Suprapubic skin (tissue), 4 donors: Measurements from ENCODE around the gene UBE2L3. TPM values are rescaled to one million over a fixed set of nuclear protein-coding genes. Genes with fewer than 3 reads are reported as not detected.
"Not testable (repeated sequence)": the region's sequence is repeated elsewhere in the genome, so short reads cannot be mapped to it uniquely, and the experiment has no call there.

Experiments used
- DNase-seq, 2 donors: peaks; one replicate each; pipeline ENCODE4 v3.0.0-alpha.2; 2019; ENCODE audit warnings: low spot score in 2 of 2
- H3K27ac ChIP-seq: fragments of 200-600 bp; sonication (generic); one replicate; pipeline ENCODE4 v1.5.1; 2019
- H3K27me3 ChIP-seq: fragments of 200-600 bp; sonication (generic); one replicate; pipeline ENCODE4 v1.5.1; 2019
- H3K36me3 ChIP-seq: fragments of 200-600 bp; sonication (generic); one replicate; pipeline ENCODE4 v1.5.1; 2019
- H3K4me1 ChIP-seq: fragments of 200-600 bp; sonication (generic); one replicate; pipeline ENCODE4 v1.5.1; 2019
- H3K4me3 ChIP-seq: fragments of 200-600 bp; sonication (generic); one replicate; pipeline ENCODE4 v1.5.1; 2019; ENCODE audit warnings: mild to moderate bottlenecking
- H3K9me3 ChIP-seq: fragments of 200-600 bp; sonication (generic); one replicate; pipeline ENCODE4 v1.5.1; 2019
- CTCF ChIP-seq, 2 donors: fragments of 200-600 bp in 1 of 2; fragments of 450-650 bp in 1 of 2; sonication (generic) in 1 of 2; IDR thresholded peaks; one replicate each; pipeline ENCODE4 v1.5.1; 2016 to 2019; ENCODE audit warnings: antibody characterized with exemption in 2 of 2, mild to moderate bottlenecking in 1 of 2, moderate library complexity in 1 of 2
- EP300 ChIP-seq: sonication (generic); formaldehyde crosslinking; IDR thresholded peaks from one replicate; pipeline ENCODE4 v1.6.1; 2017; ENCODE audit warnings: antibody characterized with exemption
- POLR2A ChIP-seq, 2 donors: fragments of 450-650 bp; IDR thresholded peaks; one replicate each; pipeline ENCODE4 v1.6.1; 2017; ENCODE audit warnings: antibody characterized with exemption in 2 of 2, mild to moderate bottlenecking in 2 of 2, moderate library complexity in 2 of 2
- POLR2AphosphoS5 ChIP-seq, 3 donors: sonication (generic); formaldehyde crosslinking; IDR thresholded peaks; one replicate each; pipeline ENCODE4 v1.6.1; 2017; ENCODE audit warnings: antibody characterized with exemption in 3 of 3
- WGBS: methylation state at CpG from one replicate; pipeline ENCODE4 v1.1.5; 2018; 5-methylcytosine and 5-hydroxymethylcytosine counted together
- total RNA-seq, 4 donors: library from RNA; depleted of rRNA; stranded (reverse); fragments of >200 nt; gene quantifications; one replicate each; pipeline ENCODE4 v1.1.0, GENCODE V29; 2016

Gene UBE2L3
- total RNA-seq, 4 donors from 2014 or later, result 28.6 to 52.2 (median 48.1) TPM

- Histone ChIP-seq H3K36me3 (peaks cover 34% of the 10 kb centered on the region), H3K27me3 (no peaks in the 10 kb centered on the region), H3K9me3 (no peaks in the 10 kb centered on the region), H3K4me1 (peaks cover 33% of the 10 kb centered on the region), H3K27ac (no peak overlapping the region), H3K4me3 (no peak overlapping the region)
- TF ChIP-seq POLR2AphosphoS5 (IDR thresholded peaks at IDR 0.05) (no peak), CTCF (IDR thresholded peaks at IDR 0.05) (no peak), POLR2A (IDR thresholded peaks at IDR 0.05) (no peak), EP300 (no peak)
- no peak for DNase-seq
- WGBS, result 62% methylated on average over 9 of the region's 9 CpGs
These were observed 23.5 kb downstream of the UBE2L3 start for GRCh38 chr22:21590809-21591641.

GRCh38 chr22:21591695-21592094 is 24.2 kb downstream of the UBE2L3 start:
- peaks cover 33% of the 10 kb centered on the region for H3K4me1 ChIP-seq
- no peak for TF ChIP-seq CTCF (IDR thresholded peaks at IDR 0.05)
- TF ChIP-seq EP300, result no peak
- TF ChIP-seq POLR2A (IDR thresholded peaks at IDR 0.05), result no peak
- no peak for TF ChIP-seq POLR2AphosphoS5 (IDR thresholded peaks at IDR 0.05)
- no peak overlapping the region for H3K27ac ChIP-seq
- no peaks in the 10 kb centered on the region for H3K9me3 ChIP-seq
- peaks cover 37% of the 10 kb centered on the region for H3K36me3 ChIP-seq
- WGBS, result 44% methylated on average over 9 of the region's 9 CpGs
- no peak for DNase-seq
- no peaks in the 10 kb centered on the region for H3K27me3 ChIP-seq
- H3K4me3 ChIP-seq, result no peak overlapping the region

- H3K36me3 ChIP-seq, result peaks cover 44% of the 10 kb centered on the region
- no peak overlapping the region for H3K27ac ChIP-seq
- H3K4me3 ChIP-seq, result no peak overlapping the region
- no peaks in the 10 kb centered on the region for H3K27me3 ChIP-seq
- no peaks in the 10 kb centered on the region for H3K9me3 ChIP-seq
- DNase-seq, result no peak
- H3K4me1 ChIP-seq, result peaks cover 33% of the 10 kb centered on the region
- WGBS, result 90% methylated on average over 3 of the region's 3 CpGs
- TF ChIP-seq POLR2A (IDR thresholded peaks at IDR 0.05) (no peak), CTCF (IDR thresholded peaks at IDR 0.05) (no peak), POLR2AphosphoS5 (IDR thresholded peaks at IDR 0.05) (no peak), EP300 (no peak)
These were observed 24.9 kb downstream of the UBE2L3 start for GRCh38 chr22:21592422-21592821.

- TF ChIP-seq POLR2AphosphoS5 (IDR thresholded peaks at IDR 0.05) (no peak), CTCF (IDR thresholded peaks at IDR 0.05) (no peak), POLR2A (IDR thresholded peaks at IDR 0.05) (no peak), EP300 (no peak)
- Histone ChIP-seq H3K4me3 (no peak overlapping the region), H3K27me3 (no peaks in the 10 kb centered on the region), H3K9me3 (no peaks in the 10 kb centered on the region), H3K27ac (no peak overlapping the region), H3K36me3 (peaks cover 45% of the 10 kb centered on the region), H3K4me1 (peaks cover 22% of the 10 kb centered on the region)
- DNase-seq, result no peak
- 74% methylated on average over 11 of the region's 11 CpGs for WGBS
These were observed 26.1 kb downstream of the UBE2L3 start for GRCh38 chr22:21593406-21594232.

GRCh38 chr22:21594865-21595452 is 27.4 kb downstream of the UBE2L3 start:
- TF ChIP-seq POLR2AphosphoS5 (IDR thresholded peaks at IDR 0.05), result no peak
- no peak for TF ChIP-seq CTCF (IDR thresholded peaks at IDR 0.05)
- no peak for TF ChIP-seq POLR2A (IDR thresholded peaks at IDR 0.05)
- TF ChIP-seq EP300, result no peak
- H3K27me3 ChIP-seq, result no peaks in the 10 kb centered on the region
- H3K4me3 ChIP-seq, result no peak overlapping the region
- 81% methylated on average over 4 of the region's 5 CpGs for WGBS
- peaks cover 21% of the 10 kb centered on the region for H3K4me1 ChIP-seq
- peaks cover 45% of the 10 kb centered on the region for H3K36me3 ChIP-seq
- DNase-seq, result no peak
- H3K9me3 ChIP-seq, result no peaks in the 10 kb centered on the region
- no peak overlapping the region for H3K27ac ChIP-seq

GRCh38 chr22:21596356-21597135 is 29.0 kb downstream of the UBE2L3 start:
- WGBS, result 97% methylated on average over 13 of the region's 13 CpGs
- H3K4me1 ChIP-seq, H3K27ac ChIP-seq, DNase-seq, H3K27me3 ChIP-seq, H3K4me3 ChIP-seq, H3K9me3 ChIP-seq: not testable (repeated sequence)
- peaks cover 45% of the 10 kb centered on the region for H3K36me3 ChIP-seq
